Brain microvascular endothelial cell (primary cell): ENCODE data around the gene PHLDA1.
A peak's percentile ranks its signal among the peaks of the same experiment; 100 is the strongest.

ENCODE experiments used
- DNase-seq: peaks from one replicate; pipeline ENCODE4 v3.0.0-alpha.2; 2020
- H3K27ac ChIP-seq: fragments of 250-450 bp; sonication (Bioruptor Pico); 2 replicates; pipeline ENCODE4 v1.5.1; 2020; ENCODE audit warnings: mild to moderate bottlenecking, moderate library complexity
- H3K27me3 ChIP-seq: fragments of 250-450 bp; sonication (Bioruptor Pico); replicated peaks from 2 replicates; pipeline ENCODE4 v1.5.1; 2020; ENCODE audit warnings: mild to moderate bottlenecking
- H3K36me3 ChIP-seq: fragments of 250-450 bp; sonication (Bioruptor Pico); replicated peaks from 2 replicates; pipeline ENCODE4 v1.5.1; 2020; ENCODE audit warnings: mild to moderate bottlenecking
- H3K4me3 ChIP-seq: 2 replicates; pipeline ENCODE4 v1.5.1; 2011; ENCODE audit warnings: low read depth, mild to moderate bottlenecking, control low read depth, low read length, moderate library complexity
- CTCF ChIP-seq: IDR thresholded peaks from 2 replicates; pipeline ENCODE4 v1.5.1; 2011; ENCODE audit warnings: low read depth, mild to moderate bottlenecking, moderate library complexity, low read length, control low read depth, inconsistent platforms; ENCODE audit errors: missing control alignments
- in situ Hi-C: cut with HindIII; loops from 2 replicates; pipeline ENCODE4 v1.10.0; 2017; ENCODE audit warnings: low sequenced_read_pairs, low pct_ligation_motif_present

The PHLDA1 gene

GRCh38 chr12:75981247-75982168 is 50.1 kb downstream of the PHLDA1 start:
- DNase-seq, result no peak
- TF ChIP-seq CTCF, result no peak
- no peak overlapping the region for H3K4me3 ChIP-seq
- H3K27ac ChIP-seq, result peak overlapping the region; percentile 81
- H3K27me3 ChIP-seq, result no peaks in the 10 kb centered on the region
- in situ Hi-C loops, result no loop called here
- H3K36me3 ChIP-seq, result no peaks in the 10 kb centered on the region

GRCh38 chr12:75979181-75979580 is 52.4 kb downstream of the PHLDA1 start:
- peak; percentile 49 for DNase-seq
- no peaks in the 10 kb centered on the region for H3K27me3 ChIP-seq
- no peak overlapping the region for H3K4me3 ChIP-seq
- in situ Hi-C loops, result no loop called here
- TF ChIP-seq CTCF, result no peak
- no peaks in the 10 kb centered on the region for H3K36me3 ChIP-seq
- peak overlapping the region; percentile 97 for H3K27ac ChIP-seq

GRCh38 chr12:75978677-75979076 is 52.9 kb downstream of the PHLDA1 start:
- in situ Hi-C loops, result no loop called here
- peak overlapping the region; percentile 97 for H3K27ac ChIP-seq
- H3K27me3 ChIP-seq, result no peaks in the 10 kb centered on the region
- H3K4me3 ChIP-seq, result no peak overlapping the region
- H3K36me3 ChIP-seq, result no peaks in the 10 kb centered on the region
- DNase-seq, result peak; percentile 16
- no peak for TF ChIP-seq CTCF

- Histone ChIP-seq H3K27me3 (no peaks in the 10 kb centered on the region), H3K27ac (peak overlapping the region; percentile 97), H3K36me3 (no peaks in the 10 kb centered on the region), H3K4me3 (no peak overlapping the region)
- no peak for TF ChIP-seq CTCF
- peak; percentile 99 for DNase-seq
- in situ Hi-C loops, result no loop called here
Measured at GRCh38 chr12:75977952-75978671, 53.5 kb downstream of the PHLDA1 start.

GRCh38 chr12:75977590-75977951 is 54.0 kb downstream of the PHLDA1 start:
- peak overlapping the region; percentile 97 for H3K27ac ChIP-seq
- no peak for TF ChIP-seq CTCF
- H3K27me3 ChIP-seq, result no peaks in the 10 kb centered on the region
- DNase-seq, result no peak
- H3K4me3 ChIP-seq, result no peak overlapping the region
- in situ Hi-C loops, result no loop called here
- no peaks in the 10 kb centered on the region for H3K36me3 ChIP-seq
